Measurements from ENCODE around the gene ERH.
"Not testable (repeated sequence)": the region's sequence is repeated elsewhere in the genome, so short reads cannot be mapped to it uniquely, and the experiment has no call there.

The ERH gene

DNA sequence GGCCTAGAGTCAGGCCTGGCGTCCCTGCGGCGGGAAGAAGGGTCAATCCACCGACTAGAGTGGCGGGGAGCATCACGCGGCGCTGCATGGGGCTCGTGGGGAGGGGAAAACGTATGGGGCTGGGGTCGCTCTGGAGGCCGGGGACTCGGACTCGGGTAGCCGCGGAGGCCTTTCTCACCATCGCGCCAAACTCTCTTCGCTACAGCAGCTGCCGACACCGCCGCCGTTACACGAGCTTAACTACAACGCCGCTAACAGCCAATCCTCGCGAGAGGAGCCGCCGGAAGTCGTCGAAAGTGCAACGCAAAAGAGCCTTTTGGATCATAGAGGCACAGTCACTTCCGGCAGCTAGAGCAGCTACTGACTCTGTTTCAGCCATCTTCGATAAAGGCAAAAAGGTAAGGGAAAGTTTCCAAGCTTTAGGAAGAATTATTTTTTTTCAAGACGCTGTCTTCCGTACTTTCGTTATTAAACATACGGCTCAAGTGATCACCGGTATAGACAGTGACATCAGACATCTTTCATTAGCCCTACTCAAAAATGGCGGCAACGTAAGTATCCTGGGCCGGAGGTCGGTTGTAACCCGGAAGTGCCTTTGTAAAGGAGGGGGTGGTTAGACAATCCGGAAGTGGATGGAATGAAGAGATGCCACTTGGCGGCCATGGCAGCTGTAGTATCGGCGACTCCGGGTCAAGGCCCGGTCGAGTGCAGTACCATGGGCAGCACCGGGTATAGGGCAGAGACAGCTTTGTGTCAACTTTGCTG lies at the start of gene ERH, which contains the start of gene SLC39A9:
TSS of gene ERH (minus strand) at position 247 of the 765 bp plus-strand sequence. CDS start at position 181, 66 bp downstream.
TSS of gene SLC39A9 (plus strand) at position 640 of the 765 bp plus-strand sequence. CDS start 678 bp downstream, outside the sequence.
- peak; percentile 92 to 99 (median 97) for DNase-seq
- intact Hi-C loops (cut with DNase I), result no loop called here

DNA sequence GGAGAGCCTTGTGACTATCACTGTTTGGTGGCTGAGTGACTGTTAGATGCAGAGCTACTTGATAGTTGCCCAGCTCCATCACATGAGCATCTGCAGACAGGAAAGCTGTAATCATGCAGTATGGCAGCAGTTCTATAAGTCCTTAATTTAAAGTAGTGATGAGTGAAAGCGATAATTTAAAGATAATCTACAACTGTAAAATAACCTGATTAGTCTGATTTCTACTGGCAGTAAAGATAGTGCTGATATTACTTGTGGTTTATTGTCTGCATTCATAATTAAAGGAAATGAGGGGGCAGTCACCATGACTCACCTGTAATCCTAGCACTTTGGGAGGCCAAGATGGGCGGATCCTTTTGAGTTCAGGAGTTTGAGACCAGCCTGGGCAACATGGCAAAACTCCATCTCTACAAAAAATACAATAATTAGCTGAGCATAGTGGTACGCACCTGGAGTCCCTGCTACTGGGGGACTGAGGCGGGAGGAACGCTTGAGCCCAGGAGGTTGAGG lies 45.3 kb upstream of the ERH start:
- no peak for DNase-seq
- intact Hi-C loops (cut with DNase I), result no loop called here

DNA sequence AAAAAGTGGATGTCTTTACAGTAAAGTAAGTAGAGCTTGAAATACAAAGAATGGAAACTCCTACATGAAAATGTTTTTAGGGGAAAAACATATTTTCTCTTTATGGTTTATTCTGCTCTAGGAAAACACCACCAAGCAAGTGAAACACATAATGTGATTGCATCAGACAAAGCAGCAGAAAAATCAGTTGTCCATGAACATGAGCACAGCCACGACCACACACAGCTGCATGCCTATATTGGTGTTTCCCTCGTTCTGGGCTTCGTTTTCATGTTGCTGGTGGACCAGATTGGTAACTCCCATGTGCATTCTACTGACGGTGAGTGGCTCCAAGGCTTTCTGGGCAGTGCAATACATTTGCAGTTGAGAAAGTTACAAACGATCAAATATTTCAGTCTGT lies 43.8 kb upstream of the ERH start:
- DNase-seq, result no peak
- intact Hi-C loops (cut with DNase I), result no loop called here

DNA sequence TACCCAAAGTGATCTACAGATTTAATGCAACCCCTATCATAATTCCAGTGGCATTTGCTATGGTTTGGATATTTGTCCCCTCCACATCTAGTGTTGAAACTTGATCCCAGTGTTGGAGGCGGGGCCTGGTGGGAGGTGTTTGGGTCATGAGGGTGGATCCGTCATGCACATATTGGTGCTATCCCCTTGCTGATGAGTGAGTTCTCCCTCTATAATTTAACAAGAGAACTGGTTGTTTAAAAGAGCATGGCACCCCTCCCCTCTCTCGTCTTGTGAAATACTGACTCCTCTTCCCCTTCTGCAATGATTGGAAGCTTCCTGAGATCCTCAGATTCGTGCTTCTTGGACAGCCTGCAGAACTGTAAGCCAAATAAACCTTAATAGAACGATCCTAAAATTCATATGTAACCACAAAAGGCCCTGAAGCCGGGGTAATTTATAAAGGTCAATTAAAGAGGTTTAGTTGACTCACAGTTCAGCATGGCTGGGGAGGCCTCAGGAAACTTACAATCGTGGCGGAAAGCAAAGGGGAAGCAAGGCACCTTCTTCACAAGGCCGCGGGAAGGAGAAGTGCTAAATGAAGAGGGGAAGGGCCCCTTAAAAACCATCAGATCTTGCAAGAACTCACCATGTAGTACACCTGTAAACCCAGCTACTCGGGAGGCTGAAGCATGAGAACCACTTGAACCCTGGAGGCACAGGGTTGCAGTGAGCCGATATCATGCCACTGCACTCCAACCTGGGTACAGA lies 41.6 kb upstream of the ERH start:
- intact Hi-C loops (cut with DNase I), result no loop called here
- no peak for DNase-seq

DNA sequence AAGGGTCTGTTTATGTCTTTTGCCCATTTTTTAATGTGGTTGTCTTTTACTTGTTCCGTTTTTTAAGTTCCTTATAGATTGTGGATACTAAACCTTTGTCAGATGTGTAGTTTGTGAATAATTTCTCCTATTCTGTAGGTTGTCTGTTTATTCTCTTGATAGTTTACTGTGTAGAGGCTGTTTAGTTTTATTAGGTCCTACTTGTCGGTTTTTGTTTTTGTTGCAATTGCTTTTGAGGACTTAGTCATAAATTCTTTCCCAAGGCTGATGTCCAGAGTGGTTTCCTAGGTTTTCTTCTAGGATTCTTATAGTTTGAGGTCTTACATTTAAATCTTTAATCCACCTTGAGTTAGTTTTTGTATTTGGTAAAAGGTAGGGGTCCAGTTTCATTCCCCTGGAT lies 34.3 kb upstream of the ERH start:
- intact Hi-C loops (cut with DNase I), result no loop called here
- no peak for DNase-seq

DNA sequence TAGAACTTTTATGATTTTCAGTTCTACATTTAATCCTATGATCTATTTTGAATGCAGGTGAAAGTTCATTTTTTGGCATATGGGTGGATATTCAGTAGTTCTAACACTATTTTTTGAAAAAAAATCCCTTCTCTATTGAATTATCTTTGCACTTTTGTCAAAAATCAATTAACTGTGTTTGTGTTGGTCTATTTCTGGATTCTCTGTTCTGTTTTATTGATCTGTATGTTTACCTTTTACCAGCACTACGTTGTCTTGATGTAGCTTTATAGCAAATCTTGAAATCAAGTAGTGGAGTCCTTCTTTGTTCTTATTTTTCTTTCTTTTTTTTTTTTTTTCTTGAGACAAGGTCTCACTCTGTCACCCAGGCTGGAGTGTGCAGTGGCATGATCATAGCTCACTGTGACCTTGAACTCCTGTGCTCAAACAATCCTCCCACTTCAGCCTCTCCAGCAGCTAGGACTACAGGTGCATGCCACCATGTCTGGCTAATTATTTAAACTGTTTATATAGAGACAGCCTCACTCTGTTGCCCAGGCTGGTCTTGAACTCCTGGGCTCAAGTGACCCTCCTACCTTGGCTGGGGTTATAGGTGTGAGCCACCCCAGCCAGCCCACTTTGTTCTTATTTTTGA lies 32.3 kb upstream of the ERH start:
- intact Hi-C loops (cut with DNase I), result no loop called here
- no peak for DNase-seq

DNA sequence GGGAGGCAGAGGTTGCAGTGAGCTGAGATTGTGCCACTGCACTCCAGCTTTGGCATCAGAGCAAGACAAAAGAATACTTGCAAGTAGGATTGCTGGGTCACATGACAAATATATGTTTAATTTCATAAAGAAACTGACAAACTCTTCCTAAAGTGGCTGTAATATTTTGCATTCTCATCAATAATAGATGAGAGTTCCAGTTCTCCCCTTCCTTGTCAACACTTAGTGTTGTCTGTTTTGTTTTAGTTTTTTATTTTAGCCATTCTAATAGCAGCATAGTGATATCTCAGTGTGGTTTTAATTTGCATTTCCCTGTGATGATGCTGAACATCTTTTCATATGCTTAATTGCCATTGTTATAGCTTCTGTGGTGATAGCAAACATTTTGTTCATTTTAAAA lies 31.5 kb upstream of the ERH start:
- DNase-seq, result no peak
- intact Hi-C loops (cut with DNase I), result no loop called here

DNA sequence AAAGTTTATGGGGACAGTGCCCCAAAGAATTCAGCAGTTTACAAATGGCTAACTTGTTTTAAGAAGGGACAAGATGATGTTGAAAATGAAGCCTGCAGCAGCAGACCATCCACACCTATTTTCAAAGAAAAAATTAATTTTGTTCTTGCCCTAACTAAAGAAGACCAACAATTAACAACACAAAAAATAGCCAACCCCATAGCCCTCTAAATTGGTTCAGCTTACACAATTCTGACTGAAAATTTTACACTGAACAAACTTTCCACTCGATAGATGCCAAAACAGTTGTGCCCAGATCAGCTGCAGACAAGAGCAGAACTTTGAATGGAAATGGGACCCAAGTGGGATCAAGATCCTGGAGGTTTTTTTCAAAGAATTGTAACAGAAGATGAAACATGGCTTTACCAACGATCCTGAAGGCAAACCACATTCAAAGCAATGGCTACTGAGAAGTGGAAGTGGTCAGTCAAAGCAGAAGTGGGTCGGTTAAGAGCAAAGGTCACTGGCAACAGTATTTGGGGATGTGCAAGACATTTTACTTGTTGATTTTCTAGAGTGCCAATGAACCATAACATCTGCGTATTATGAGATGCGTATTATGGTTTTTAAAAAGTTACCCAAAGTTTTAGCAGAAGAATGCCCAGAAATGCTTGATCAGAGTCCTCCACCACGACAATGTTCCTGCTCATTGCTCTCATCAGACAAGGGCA lies 30.3 kb upstream of the ERH start:
- peak in 2 of 42 donors; percentile 2 to 9 for DNase-seq
- intact Hi-C loops (cut with DNase I), result no loop called here

DNA sequence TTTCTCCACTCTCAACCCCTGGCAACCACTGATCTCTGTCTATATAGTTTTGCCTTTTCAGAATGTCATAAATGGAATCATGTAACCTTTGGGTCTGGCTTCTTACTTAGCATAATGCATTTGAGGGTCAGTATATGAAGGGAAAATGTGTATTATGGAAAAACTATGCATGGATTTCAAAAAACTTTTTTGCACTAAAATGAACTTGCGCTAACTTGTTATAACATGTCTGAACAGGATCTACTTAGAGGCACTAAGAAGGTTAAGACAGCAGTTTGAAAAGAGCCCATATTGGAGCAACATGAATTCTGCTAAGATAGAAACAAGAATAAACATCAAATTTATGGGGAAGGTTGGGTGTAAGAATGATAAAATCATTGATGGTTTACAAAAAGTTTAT lies 29.5 kb upstream of the ERH start:
- intact Hi-C loops (cut with DNase I), result no loop called here
- no peak for DNase-seq

DNA sequence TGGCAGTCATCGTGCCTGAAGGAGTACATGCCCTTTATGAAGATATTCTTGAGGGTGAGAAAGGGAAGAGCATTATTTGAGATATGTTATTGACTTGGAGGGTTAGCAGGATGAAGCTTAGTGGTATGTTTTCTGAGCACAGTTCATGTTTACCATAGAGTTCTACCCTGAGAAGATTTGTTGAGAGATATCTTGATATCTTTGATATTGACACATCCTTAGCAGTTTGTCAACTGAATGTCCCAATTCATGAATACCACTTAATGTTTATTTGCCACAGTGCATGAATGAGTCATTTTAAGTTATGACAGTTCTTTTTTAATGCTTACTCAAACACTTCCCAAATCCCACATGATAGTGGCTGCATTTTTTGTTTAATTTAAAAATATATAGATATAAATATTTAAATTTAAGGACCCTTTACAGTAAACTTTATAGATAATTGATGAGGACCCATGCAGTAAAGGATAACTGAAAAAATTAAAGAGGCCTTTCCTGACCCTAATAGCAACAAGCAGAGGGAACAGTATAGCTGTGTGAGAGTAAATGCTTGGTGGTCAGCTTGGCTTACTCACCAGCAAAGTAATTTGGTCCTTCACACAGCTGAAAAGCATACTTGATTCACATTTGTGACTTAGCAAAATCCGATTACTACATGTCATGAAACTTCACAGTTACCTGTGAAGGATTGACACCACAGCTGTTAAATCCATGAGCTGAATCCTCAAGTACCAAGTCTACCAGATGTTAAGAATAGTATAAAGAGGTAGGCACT lies 26.2 kb upstream of the ERH start:
- DNase-seq, result no peak
- intact Hi-C loops (cut with DNase I), result no loop called here

DNA sequence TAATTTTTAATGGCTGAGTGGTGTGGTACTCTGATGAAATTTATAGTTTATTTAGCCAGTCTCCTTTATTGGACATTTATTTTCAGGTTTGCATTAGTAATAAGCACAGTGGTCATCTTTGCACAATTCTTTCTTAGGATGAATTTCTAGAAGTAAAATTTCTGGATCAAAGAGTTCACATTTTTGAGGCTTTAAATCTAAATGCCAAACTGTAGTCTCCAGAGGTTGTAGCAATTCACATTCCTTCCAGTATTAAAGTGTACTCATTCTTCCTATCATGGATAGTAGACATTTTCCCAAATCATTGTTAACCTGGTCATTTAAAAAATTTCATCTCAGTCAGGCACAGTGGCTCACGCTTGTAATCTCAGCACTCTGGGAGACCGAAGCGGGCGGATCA lies 25.2 kb upstream of the ERH start:
- intact Hi-C loops (cut with DNase I), result no loop called here
- DNase-seq, result no peak

DNA sequence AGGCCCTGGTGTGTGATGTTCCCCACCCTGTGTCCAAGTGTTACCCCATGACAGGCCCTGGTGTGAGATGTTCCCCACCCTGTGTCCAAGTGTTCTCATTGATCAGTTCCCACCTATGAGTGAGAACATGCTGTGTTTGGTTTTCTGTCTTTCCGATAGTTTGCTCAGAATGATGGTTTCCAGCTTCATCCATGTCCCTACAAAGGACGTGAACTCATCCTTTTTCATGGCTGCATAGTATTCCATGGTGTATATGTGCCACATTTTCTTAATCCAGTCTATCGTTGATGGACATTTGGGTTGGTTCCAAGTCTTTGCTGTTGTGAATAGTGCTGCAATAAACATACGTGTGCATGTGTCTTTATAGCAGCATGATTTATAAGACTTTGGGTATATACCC lies 18.0 kb upstream of the ERH start:
- intact Hi-C loops (cut with DNase I); DNase-seq: not testable (repeated sequence)

DNA sequence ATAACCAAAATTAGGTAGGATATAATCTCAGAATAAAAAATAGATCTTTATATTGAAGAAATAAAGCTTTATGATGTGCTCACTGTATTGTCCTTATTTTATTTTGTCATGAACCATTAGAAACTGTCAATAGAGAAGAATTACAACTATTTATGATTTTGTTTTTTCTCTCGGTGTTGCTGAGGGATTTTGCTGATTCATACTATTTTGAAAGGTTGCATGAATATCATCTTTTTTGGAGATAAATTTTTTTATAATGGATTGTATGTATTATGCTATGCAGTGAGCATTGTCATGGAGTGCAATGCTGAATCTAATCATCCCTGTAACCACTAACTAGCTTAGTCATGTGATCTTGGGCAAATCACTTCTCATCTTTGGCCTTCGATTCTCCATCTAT lies 15.4 kb upstream of the ERH start:
- intact Hi-C loops (cut with DNase I), result no loop called here
- no peak for DNase-seq

DNA sequence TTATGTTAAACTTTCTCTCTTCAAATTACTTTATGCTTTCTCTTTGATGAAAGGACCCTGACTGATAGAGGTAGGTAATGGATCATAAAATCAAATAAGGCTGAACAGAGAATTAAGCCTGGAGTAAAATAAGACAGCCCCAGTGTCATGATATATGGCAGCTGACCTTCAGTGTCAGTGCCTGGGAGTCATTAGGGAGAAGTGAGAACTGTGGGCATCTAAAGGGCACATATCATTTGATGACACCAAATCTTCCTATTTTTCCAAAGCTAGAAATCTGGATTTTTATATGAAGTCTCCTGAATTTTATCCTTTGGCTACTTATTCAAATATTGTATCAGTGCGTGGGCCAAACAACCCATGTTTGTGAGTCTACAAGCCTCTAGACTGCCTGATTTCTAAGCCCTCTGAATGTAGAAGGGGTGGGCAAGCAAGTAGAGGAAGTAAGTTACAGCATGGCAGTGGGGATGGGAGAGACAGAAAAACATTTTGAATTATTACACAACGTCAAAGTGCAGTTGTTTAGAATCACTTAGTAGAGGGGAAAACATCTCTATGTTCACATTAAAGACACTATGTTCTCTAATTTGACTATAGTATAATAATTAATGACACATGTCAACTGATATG lies 10.3 kb upstream of the ERH start:
- no peak for DNase-seq
- intact Hi-C loops (cut with DNase I), result no loop called here

DNA sequence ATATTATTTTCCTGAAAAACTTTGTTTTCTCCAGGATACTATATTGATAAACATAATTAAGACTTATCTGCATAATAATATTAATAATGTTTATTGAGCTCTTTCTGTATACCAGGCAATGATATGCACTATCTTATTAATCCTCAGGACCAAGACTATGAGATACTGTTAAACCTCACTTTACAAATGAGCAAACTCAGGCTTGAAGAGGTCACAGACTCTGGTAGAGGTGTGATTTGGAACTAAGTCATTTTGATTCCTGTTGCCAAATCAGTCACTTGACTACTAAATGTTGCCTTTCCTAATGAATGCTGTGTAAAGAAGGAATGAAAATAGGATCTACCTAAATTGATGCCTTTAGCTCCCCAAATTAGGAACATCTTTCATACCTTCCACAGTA lies 7.7 kb upstream of the ERH start:
- intact Hi-C loops (cut with DNase I), result no loop called here

DNA sequence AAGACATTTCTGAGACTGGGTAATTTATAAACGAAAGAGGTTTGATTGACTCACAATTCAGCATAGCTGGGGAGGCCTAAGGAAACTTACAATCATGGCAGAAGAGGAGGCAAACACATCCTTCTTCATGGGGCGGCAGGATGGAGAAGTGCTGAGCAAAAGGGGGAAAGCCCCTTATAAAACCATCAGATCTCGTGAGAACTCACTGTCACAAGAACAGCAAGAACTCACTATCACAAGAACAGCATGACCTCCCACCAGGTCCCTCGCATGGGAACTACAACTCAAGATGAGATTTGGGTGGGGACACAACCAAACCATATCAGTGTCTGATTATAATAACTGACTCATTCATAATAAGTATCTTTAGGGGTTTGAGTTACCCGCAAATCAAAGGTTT lies 6.8 kb upstream of the ERH start:
- no peak for DNase-seq
- intact Hi-C loops (cut with DNase I), result no loop called here

More for the DNA sequence above, 7.7 kb upstream of the ERH start:
- no peak for DNase-seq

DNA sequence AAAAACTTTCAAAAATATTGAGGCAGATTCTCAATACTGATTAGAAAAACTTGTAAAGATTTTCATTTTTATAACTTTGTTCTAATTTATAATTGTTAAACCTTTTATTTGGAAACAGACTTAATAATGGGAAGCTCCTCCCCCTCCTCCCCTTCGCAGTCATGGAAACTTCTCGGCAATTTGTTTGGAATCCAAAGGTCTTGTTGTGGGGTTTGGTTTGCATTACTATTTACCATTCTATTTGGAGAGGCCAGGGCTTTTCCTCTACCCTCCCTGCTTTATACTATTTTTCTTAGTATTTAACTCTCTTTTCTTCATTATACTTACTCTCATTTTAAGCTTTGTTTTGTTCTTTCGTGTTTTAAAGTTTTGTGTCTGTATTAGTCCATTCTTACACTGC lies 6.4 kb upstream of the ERH start:
- DNase-seq, result no peak
- intact Hi-C loops (cut with DNase I), result no loop called here

DNA sequence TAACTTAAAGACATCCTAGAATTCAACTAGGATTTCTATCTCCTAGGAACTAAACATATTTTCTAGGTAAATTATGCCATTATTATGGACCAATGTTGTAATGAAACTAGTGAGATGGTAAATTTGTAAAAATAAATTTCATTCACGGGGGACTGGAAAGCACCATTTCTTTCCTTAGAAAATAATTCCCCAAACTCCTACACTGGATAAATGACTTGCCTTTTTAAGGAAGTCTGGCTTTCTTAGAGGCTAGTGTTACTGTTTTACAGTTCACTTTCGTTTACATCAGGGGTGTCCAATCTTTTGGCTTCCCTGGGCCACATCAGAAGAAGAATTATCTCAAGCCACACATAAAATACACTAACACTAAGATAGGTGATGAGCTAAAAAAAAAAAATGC lies 3.7 kb upstream of the ERH start:
- no peak for DNase-seq
- intact Hi-C loops (cut with DNase I), result no loop called here

All from head of caudate nucleus (tissue), 42 donors.